ENCODE results near the gene HPS1.

The HPS1 gene

GRCh38 chr10:98431016-98431415, 15.7 kb downstream of the HPS1 start:
- DNase-seq = no peak

DNA sequence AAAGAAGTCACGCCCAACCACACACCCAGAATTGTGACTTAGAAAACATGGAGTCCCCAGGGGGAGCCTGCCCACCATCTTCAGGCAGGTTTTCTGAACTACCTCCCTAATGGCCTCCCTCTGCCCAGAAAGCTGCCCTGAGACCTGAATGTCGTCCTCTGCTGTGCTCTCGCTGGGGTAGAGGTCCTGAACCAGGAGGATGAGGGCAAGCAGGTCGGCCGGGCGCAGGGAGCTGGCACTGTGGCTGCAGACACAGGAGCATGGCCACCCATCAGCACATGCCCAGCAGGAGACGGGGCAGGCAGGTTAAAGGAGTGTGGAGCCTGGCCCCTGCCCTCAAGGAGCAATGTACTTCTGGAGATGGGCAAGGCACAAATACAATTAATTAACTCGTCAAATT, 16.3 kb downstream of the HPS1 start:
- no peak for DNase-seq

DNA sequence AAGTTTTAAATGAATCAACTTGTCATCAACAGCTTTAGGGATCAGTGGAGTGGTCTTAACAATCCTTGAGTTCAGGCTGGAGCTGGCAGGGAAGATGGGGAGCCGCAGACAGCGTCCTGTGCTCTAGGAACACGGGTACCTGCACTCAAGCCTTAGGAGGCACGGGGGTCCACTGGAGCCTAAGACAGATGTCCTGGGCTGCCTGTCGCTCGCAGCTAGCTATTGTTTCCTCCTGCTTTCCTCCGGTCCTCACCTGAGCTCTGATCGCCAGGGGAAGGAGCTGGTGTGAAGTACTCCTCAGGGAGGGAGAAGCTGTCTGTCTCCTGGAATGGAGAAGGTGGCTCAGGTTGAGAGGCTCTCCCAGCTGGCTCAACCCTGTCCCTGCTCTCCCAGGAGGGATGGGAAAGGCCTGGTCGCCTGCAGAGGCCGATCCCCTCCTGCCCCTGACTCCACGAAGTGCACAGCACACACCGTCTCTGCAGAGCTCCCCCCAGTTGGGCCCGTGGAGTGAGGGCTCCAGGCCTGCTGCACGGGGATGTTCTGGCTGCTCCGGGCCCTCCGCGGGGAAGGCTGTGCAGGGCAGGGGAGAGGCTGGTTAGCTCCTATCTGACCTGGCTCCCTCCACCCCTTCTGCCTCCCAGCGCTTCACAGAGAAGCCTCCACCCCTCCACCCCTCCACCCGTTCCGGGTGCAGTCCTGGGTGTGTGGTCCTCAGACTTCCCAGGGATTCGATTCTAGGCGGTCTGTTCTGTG, 17.2 kb downstream of the HPS1 start:
- no peak for DNase-seq

DNA sequence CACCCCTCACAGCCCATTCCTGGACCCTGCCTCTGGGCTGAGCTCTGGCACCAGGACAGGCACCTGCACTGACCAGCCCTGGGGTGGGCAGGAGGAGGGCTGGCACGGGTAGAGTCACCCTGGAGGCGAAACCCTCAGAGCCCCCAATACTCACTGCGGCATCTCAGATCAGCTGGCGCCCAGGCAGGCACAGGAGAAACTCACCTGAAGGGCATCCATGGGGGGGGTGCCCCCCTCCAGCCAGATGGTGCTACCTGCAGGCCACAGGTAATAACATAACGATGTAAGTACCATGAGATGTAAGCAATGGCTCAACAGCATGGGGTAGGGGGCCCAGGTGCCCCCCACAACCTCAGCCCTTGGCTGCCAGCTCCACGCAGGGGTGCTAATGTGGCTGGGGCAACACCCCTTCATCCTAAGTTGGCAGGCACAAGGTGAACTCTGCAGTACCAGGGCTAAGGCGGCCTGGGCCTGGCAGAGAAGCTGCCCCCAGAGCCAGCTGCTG, 19.7 kb downstream of the HPS1 start:
- DNase-seq = no peak

GRCh38 chr10:98425511-98426352, 21.0 kb downstream of the HPS1 start:
- peak; percentile 60 for DNase-seq

DNA sequence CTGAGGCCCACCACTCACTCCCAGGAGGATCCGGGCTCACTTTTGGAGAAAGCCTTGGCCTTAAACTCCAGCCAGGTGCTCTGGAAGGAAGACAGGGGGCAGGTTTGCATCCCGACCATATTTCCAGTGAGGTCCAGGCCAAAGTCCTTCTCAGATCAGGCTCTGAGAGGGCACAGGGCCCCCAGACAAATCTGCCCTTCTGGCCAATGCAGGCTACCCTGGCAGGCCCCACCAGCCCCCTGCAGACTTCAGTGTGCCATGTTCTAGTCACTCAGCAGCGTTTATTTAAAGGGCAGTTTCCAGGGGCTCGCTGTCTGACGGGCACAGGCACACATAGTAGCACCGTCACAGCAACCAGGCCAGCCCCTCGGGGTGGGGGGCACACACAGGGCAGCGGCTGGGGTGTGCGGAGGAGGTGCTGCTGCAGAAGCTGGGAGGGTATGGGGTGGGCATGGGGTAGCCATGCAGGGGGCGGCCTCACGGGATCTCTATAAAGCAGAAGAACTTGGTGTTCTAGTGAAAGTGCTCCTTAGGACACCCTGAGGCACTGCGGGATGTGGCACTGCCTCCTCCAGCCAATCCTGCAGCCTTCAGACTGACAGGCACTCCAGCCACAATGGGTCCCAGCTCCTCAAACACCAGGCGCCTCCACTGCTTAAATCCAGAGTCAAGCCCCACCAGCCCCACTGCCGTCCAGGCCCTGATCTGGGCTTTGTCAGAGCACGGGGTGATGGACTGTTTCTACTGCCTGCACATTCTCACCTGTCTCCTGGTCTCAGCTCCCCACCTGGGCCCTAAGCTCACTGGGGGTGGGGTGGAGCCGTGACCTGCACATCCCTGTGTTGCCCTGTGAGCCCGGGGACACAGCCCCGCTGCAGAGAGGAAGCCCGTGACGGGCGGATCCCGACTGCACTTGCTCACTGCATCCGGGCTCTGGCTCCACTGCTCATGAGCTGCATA, 22.2 kb downstream of the HPS1 start:
- DNase-seq = no peak

DNA sequence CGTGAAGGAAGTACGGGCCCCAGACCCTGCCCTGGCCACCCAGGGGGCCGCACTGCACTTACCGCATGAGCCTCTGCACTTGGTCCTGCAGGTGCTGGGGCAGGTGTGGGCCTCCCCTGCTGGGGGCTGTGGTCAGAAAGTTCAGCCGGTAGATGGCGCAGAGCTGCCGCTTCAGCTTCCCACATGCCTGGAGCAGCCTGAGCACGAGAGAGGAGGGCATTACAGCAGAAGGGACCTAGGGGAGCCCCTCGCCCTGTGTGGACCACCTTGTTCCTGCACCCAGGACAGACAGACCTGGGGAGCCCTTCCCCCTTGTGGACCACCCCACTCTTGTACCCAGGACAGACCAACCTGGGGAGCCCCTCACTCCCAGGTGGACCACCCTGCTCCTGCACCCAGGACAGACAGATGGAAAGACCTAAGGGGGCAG, 23.0 kb downstream of the HPS1 start:
- DNase-seq = no peak

DNA sequence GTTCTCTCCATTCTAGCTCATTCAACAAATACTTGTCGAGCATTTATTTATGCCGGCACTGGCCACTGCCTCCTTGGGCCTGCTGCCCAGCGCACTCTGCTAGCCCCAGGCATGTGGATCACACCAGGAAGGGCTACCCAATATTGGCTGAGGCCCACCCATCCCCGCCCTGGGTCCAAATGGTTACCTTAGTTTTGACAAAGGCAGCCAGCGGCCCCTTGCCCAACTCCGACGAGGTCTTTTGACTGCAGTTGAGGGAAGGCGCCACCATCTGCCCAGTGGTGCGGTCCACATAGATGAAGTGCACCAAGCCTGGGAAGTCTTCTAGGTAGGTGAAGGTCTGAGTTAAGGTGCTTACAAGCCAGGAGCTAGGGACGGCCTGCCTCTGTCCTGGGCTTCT, 24.6 kb downstream of the HPS1 start:
- DNase-seq = no peak

- DNase-seq = no peak
Measured at GRCh38 chr10:98420786-98421185, 25.9 kb downstream of the HPS1 start.

DNA sequence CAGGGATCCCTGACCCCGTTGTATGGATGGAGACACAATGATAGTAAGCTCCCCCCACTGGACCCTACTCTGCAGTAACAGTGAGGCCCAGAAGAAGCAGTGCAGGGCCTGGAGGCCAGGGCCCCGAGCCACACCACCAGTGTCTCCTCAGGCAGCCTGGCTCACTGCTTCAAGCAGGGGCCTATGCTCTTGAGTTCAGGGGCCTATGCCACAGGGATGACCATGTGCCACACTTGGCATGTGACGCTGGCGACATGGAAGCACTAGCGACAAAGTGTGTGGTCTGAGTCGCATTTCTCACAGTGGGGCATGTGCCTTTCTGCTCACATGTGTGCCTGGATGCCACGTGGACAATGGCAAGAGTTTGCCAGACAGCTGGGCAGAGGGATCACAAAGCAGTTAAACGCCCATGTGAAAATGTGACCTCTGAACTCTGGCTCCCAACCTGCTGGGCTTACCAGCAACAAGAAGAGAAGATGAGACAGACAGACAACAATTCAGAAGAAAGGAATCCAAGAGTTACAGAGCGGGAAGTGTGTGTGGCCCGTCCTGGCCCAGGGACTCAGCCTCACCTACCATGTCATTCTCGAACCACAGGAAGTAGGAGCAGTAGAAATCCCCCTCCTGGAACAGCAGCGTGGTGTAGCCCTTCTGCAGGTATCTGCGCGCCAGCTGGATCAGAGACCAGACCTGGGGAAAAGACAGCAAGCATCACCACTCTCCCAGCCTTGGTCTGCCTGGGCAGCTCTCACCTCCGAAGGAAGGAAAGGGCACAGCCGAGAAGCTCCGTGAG, 27.1 kb downstream of the HPS1 start:
- DNase-seq = no peak

- DNase-seq = no peak
Measured at GRCh38 chr10:98418665-98419468, 27.9 kb downstream of the HPS1 start.

- DNase-seq = no peak
Measured at GRCh38 chr10:98417973-98418664, 28.6 kb downstream of the HPS1 start.

GRCh38 chr10:98417481-98417959, 29.2 kb downstream of the HPS1 start:
- DNase-seq = no peak

- DNase-seq = no peak
Measured at GRCh38 chr10:98416606-98417388, 29.9 kb downstream of the HPS1 start.

GRCh38 chr10:98415731-98416119, 31.0 kb downstream of the HPS1 start:
- DNase-seq = no peak

- peak; percentile 57 for DNase-seq
Measured at GRCh38 chr10:98414932-98415730, 31.6 kb downstream of the HPS1 start, which contains the start of gene PYROXD2. PYROXD2 (minus strand) TSS chr10:98415182; CDS start chr10:98415135, 47 bp downstream.

DNA sequence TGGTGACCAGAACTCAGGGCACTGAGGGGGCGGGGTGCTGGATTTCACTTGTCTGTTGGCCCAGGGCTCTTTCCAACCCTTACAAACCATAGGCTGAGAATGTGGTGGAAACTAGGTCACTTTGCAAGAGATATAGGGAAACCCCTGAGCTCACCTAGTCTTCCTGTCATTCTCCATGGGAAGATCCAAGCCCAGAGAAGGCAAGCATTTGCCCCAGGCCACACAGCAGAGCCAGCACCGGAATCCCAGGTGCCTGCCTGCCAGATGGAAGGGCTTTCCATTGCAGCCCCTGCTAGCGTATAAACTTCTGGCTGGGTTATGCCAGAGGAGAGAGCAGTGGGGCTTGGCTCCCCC, 32.2 kb downstream of the HPS1 start:
- no peak for DNase-seq

DNA sequence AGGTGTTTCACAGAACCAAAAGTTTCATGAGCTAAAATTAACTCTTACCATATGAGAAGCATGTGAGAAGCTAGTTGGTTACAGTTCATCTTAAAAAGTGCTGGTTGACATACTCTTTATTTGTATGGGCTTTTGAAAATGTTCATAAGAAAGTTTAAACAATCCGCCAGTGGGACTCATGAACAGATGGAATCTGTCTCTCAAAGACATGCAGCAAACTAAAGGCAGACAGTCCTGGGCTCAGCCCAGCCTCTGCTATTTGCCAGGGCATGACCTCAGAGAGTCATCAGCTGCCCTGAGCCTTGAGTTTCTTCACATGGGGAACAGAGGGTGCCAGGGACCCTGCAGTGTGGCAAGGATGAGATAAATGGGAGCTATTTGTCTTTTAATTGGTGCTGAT, 35.0 kb downstream of the HPS1 start:
- no peak for DNase-seq

DNA sequence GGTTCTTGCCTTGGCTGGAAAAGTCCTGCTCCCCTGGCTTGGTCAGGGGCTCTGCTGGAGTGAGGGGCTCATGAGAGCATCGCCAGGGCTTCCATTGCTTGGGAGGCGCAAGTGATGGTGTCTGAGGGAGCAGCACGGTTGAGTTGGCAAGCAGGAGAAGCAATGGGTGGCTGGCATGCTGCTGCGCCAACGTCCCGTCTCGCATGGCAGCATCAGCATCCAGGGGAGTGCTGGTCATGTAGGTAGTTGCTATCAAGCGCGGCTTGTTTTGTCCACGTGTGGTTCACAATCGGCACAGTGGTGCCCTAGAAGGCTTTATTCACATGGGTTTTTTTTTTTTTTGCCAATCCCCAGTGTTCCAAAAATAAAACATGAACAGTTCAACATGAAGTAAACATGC, 35.6 kb downstream of the HPS1 start:
- no peak for DNase-seq
